ENCODE results near the gene NTF4. TPM values are rescaled to one million over a fixed set of nuclear protein-coding genes. Genes with fewer than 3 reads are reported as not detected.
A peak's percentile ranks its signal among the peaks of the same experiment; 100 is the strongest.

Gene NTF4
- total RNA-seq, 2 donors from 2014 or later, result 7.0 to 24.4 TPM

GRCh38 chr19:49109569-49110233 is 45.1 kb upstream of the NTF4 start:
- Histone ChIP-seq H3K27me3 (replicated peaks; ENCODE audit: insufficient read depth) (no peaks in the 10 kb centered on the region), H3K9me3 (no peaks in the 10 kb centered on the region), H3K4me1 (replicated peaks) (no peaks in the 10 kb centered on the region), H3K4me3 (no peak overlapping the region), H3K27ac (no peak overlapping the region), H3K36me3 (peaks cover 12 to 20% of the 10 kb centered on the region in 2 donors)
- 84% methylated on average over 8 of the region's 8 CpGs for WGBS
- intact Hi-C loops (cut with DNase I), result no loop called here
- TF ChIP-seq POLR2A (IDR thresholded peaks at IDR 0.05), result no peak
- TF ChIP-seq, protein P1, sequence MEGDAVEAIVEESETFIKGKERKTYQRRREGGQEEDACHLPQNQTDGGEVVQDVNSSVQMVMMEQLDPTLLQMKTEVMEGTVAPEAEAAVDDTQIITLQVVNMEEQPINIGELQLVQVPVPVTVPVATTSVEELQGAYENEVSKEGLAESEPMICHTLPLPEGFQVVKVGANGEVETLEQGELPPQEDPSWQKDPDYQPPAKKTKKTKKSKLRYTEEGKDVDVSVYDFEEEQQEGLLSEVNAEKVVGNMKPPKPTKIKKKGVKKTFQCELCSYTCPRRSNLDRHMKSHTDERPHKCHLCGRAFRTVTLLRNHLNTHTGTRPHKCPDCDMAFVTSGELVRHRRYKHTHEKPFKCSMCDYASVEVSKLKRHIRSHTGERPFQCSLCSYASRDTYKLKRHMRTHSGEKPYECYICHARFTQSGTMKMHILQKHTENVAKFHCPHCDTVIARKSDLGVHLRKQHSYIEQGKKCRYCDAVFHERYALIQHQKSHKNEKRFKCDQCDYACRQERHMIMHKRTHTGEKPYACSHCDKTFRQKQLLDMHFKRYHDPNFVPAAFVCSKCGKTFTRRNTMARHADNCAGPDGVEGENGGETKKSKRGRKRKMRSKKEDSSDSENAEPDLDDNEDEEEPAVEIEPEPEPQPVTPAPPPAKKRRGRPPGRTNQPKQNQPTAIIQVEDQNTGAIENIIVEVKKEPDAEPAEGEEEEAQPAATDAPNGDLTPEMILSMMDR (IDR thresholded peaks at IDR 0.05), result no peak
- no peak for TF ChIP-seq POLR2AphosphoS5 (IDR thresholded peaks at IDR 0.05)
- DNase-seq (ENCODE audit: low spot score), result no peak

DNA sequence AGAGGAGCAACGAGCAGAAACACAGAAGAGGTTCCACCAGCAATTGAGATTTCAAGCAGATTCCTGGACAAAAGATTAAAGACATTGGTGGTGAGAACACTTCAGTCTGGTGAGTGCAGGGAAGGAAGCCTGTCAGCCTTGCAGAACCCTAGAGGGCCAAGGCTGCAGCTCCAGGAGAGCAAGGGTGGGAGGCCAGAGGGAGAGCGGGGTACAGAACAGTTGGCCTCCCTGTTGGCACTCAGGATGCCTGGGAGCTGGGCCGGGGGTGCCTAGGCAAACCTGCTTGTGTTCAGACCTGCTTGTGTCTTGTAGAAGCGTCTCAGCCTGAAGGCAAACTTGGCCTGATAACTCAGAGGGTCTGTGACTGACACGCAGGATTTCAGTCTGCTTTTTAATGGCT is 44.4 kb upstream of the NTF4 start:
- 67% methylated on average over 5 of the region's 5 CpGs for WGBS
- H3K27ac ChIP-seq, result no peak overlapping the region
- no peaks in the 10 kb centered on the region for H3K9me3 ChIP-seq
- no peak for DNase-seq (ENCODE audit: low spot score)
- peaks cover 12 to 23% of the 10 kb centered on the region in 2 donors for H3K36me3 ChIP-seq
- intact Hi-C loops (cut with DNase I), result no loop called here
- no peak overlapping the region for H3K4me3 ChIP-seq
- TF ChIP-seq, protein P1 (IDR thresholded peaks at IDR 0.05), result no peak
- TF ChIP-seq POLR2A (IDR thresholded peaks at IDR 0.05) (no peak), POLR2AphosphoS5 (IDR thresholded peaks at IDR 0.05) (no peak)
- H3K27me3 ChIP-seq (replicated peaks; ENCODE audit: insufficient read depth), result no peaks in the 10 kb centered on the region
- H3K4me1 ChIP-seq (replicated peaks), result no peaks in the 10 kb centered on the region

- Histone ChIP-seq H3K27ac (no peak overlapping the region), H3K9me3 (no peaks in the 10 kb centered on the region), H3K36me3 (peaks cover 12 to 27% of the 10 kb centered on the region in 2 donors), H3K4me3 (no peak overlapping the region), H3K4me1 (replicated peaks) (no peaks in the 10 kb centered on the region), H3K27me3 (replicated peaks; ENCODE audit: insufficient read depth) (no peaks in the 10 kb centered on the region)
- TF ChIP-seq POLR2AphosphoS5 (IDR thresholded peaks at IDR 0.05) (no peak), POLR2A (IDR thresholded peaks at IDR 0.05) (no peak)
- TF ChIP-seq, protein P1 (IDR thresholded peaks at IDR 0.05), result no peak
- DNase-seq (ENCODE audit: low spot score), result no peak
- WGBS, result 93% methylated on average over 89 of the region's 93 CpGs
- intact Hi-C loops (cut with DNase I), result no loop called here
These were observed 43.2 kb upstream of the NTF4 start for GRCh38 chr19:49107625-49108459.

DNA sequence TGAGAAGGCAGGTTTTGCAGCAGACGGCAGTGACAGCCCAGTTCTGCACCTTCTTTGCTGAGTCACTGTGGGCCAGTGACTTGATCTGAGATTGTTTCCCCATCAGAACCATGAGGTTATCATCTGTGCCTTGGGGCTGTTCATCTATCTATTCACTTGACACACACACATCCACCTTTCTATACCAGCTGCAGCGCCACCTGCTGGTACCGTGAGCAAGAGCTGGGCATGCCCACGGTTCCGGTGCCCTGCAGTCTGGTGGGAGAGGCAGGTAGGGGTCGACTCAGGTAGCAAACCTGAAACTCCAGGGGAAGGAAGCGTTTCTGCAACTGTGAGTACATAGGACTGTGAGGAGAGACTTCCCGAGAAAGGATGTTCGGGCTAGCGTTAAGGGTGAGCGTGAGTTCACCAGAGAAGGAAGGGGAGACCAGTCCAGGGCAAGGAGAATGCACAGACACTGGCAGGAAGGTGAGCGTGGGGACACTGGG is 42.1 kb upstream of the NTF4 start:
- H3K36me3 ChIP-seq, result peaks cover 18 to 37% of the 10 kb centered on the region in 2 donors
- TF ChIP-seq POLR2AphosphoS5 (IDR thresholded peaks at IDR 0.05) (peak; percentile 30), POLR2A (IDR thresholded peaks at IDR 0.05) (no peak)
- TF ChIP-seq, protein P1 (IDR thresholded peaks at IDR 0.05), result peak; percentile 56 to 80 (median 68)
- intact Hi-C loops (cut with DNase I), result no loop called here
- WGBS, result 59% methylated on average over 12 of the region's 12 CpGs
- H3K27ac ChIP-seq, result no peak overlapping the region
- DNase-seq (ENCODE audit: low spot score), result no peak
- H3K4me1 ChIP-seq (replicated peaks), result no peaks in the 10 kb centered on the region
- H3K4me3 ChIP-seq, result no peak overlapping the region
- no peaks in the 10 kb centered on the region for H3K9me3 ChIP-seq
- H3K27me3 ChIP-seq (replicated peaks; ENCODE audit: insufficient read depth), result no peaks in the 10 kb centered on the region

Measured in prostate gland (tissue), 2 donors.